SK-N-SH (cell line): Measurements from ENCODE around the gene DPF3.

Experiments
- FOXM1 ChIP-seq: IDR thresholded peaks from 2 replicates; pipeline ENCODE4 v1.4.0; 2012; ENCODE audit warnings: low read depth, mild to moderate bottlenecking
- RFX5 ChIP-seq: IDR thresholded peaks from 2 replicates; pipeline ENCODE4 v1.6.1; 2012; ENCODE audit warnings: mild to moderate bottlenecking, improper control_type of control experiment, low read length
- ZBTB33 ChIP-seq: IDR thresholded peaks from 2 replicates; pipeline ENCODE4 v1.4.0; 2012; ENCODE audit warnings: low read depth, borderline replicate concordance
- TF ChIP-seq, protein P1 (sequence below): fragments of 200-600 bp; sonication (generic); IDR thresholded peaks from 2 replicates; pipeline ENCODE4 v1.6.1; 2017; ENCODE audit warnings: antibody characterized with exemption, mild to moderate bottlenecking, moderate library complexity

- TF ChIP-seq FOXM1, result no peak
- TF ChIP-seq ZBTB33, result no peak
- TF ChIP-seq, protein P1, sequence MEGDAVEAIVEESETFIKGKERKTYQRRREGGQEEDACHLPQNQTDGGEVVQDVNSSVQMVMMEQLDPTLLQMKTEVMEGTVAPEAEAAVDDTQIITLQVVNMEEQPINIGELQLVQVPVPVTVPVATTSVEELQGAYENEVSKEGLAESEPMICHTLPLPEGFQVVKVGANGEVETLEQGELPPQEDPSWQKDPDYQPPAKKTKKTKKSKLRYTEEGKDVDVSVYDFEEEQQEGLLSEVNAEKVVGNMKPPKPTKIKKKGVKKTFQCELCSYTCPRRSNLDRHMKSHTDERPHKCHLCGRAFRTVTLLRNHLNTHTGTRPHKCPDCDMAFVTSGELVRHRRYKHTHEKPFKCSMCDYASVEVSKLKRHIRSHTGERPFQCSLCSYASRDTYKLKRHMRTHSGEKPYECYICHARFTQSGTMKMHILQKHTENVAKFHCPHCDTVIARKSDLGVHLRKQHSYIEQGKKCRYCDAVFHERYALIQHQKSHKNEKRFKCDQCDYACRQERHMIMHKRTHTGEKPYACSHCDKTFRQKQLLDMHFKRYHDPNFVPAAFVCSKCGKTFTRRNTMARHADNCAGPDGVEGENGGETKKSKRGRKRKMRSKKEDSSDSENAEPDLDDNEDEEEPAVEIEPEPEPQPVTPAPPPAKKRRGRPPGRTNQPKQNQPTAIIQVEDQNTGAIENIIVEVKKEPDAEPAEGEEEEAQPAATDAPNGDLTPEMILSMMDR, result no peak
- TF ChIP-seq RFX5, result no peak
Measured at GRCh38 chr14:72582582-72582981, 311.3 kb downstream of the DPF3 start.
